Measurements from ENCODE around the gene SSBP3. TPM values are rescaled to one million over a fixed set of nuclear protein-coding genes. Genes with fewer than 3 reads are reported as not detected.
"Not testable (repeated sequence)": the region's sequence is repeated elsewhere in the genome, so short reads cannot be mapped to it uniquely, and the experiment has no call there.

Gene SSBP3
- total RNA-seq, 1 donor from 2014 or later: 41.1 TPM

DNA sequence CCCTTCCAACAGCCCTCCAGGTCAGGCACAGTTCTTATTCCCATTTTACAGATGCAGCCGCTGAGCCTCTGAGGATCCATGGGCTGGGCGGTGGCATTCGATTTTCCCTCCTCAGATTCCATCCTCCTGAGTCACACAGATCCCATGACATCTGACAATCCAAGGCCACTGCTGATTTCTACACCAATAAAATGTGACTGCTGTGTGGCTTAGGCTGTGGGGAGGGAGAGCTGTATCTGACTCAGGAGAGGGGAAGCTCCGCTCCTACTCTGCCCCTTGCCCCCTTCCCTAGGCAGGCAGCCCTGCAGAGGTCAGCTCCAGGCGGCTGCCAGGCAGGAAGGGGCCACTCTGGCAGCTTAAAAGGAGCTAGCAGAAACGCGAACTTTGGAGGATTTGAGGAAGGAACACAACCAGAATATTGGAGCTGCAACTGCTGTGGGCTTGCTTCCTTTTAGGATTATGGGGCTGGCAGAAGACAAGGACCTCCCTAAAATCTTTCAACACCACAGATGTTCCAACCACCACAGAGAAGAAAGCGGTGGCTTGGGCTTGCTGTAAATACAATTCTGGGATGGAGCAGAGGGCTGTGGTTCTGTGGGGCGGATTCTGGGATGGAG is 156.3 kb downstream of the SSBP3 start:
- no peak for DNase-seq (ENCODE audit: low spot score)

DNA sequence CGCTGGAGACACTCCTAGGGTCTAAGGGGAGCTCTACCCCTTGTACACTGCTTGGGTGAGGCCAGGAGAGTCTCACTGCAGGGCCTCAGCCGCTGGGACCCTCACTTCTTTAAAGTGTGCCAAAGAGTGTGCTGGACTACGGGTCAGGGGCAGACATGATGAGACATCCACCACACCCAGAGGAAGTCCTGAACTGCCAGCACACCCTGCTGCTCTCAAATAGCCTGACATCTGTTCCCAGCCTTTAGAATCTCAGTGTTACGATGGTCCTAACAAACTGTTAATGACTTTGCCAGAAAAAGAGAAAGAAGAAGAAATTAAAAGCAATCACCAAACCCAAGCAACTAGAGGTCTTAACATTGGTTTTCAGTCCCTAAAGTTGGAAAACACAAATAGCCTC is 157.2 kb downstream of the SSBP3 start:
- DNase-seq (ENCODE audit: low spot score): no peak

DNA sequence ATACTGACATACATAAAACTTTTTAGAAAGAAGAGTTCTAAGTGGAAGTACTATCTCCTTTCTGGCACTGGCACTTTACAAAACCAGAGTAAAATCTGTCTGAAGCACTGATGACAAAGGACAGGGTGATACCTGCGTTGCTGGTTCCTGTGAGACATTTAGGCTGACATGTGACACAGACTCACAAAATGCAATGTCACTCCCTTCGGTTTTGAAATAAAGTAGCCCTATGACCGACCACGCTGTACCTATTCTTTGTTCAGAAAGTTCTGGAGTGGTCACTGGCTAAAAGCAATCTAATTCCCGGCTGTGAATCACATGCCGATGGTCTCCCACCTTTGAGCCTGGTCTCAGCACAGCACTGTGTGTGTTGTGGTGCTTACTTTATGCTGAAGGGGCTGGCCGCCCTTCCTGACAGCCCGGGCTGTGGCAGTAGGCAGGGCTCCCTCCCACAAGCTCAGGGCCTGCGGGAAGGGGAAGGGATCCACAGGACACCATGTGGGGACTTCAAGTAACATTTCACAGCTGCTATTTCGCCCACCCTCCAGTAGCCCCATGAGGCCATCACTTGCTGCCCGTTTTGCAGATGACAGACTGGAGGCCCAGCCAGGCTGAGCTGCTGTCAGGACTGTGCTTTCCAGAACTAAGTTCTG is 158.2 kb downstream of the SSBP3 start:
- DNase-seq (ENCODE audit: low spot score): no peak

DNA sequence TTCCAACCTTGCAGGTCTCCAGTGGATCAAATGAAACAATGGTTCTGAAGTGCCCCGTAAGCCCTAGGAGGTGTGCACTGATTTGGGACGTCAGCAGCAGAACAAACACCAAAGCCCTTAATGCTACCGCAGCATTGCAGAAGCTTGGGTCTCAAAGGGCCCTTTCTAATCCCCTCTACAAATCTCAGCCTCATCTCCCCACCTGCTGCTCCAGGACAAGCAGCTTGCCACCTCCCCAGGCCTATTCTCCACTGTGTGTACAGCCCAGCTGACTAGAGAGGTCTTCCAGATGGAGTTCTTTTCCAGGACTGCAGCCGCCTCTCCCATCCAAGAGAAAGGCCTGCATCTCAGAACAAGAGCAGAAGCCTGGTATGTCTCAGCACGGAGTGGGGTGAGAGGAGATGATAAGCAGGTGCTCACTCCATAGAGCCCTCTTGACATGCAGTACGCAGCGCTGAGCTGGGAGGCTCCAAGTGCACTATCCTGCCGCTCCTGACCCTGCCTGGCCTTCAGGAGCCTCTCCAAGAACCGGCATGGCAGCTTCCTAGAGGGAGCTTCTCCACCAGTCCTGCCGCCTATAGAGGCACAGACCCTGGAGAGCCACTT is 160.0 kb downstream of the SSBP3 start:
- no peak for DNase-seq (ENCODE audit: low spot score)

DNA sequence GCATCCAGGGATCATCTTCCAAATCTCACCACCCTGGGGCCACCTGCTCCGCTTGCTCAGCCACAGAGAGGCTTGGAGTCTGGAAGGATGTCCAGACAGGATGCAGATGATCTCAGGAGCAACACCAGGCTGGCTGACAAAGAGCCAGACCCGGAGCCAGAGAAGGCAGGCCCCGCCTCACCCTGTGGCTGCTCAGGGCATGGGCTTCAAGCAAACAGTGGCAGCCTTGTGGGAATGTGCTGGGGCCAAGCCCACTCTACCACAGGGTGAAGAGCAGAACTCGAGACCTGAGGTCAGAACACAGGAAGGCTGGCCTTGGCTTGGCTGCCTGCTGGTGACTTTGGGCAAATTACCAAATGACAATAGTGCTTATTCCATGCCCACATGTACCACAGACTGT is 160.7 kb downstream of the SSBP3 start:
- no peak for DNase-seq (ENCODE audit: low spot score)

DNA sequence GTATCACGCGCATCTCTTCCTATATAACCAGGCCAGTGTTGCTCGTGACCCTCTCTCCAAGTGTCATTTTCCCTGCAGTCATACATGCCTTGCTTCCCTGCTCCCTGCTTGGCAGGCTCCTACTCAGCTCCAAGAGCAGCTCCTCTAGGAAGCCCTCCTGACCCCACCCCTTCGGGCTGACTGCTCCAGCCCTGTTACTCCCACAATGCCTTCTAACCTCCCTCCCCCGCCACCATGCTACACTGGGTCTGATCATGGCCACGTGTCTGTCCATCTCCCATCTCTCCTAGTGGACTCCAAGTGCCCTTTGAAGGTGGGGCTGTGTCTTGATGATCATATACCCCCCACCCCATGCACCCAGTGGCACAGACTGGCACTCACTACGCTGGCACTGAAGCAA is 161.5 kb downstream of the SSBP3 start:
- DNase-seq (ENCODE audit: low spot score): no peak

DNA sequence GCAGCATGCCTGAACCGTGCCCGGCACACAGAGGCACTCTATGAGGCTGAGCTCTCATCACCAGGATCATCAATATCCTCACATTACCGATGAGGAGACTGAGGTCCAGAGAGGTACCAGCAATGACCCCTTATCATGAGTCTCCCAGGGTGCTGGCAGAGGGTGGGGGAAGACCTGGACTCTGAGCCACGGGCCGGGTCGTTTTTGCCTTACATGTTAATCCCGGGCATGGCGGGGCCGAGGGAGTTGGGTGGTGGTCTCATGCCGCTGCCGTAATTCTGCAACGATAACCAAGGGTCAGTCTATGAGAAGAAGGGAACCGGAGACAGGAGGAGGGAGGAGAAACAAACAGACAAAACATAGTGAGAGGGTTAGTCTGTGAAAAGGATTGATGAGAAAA is 163.2 kb downstream of the SSBP3 start:
- DNase-seq (ENCODE audit: low spot score): no peak

DNA sequence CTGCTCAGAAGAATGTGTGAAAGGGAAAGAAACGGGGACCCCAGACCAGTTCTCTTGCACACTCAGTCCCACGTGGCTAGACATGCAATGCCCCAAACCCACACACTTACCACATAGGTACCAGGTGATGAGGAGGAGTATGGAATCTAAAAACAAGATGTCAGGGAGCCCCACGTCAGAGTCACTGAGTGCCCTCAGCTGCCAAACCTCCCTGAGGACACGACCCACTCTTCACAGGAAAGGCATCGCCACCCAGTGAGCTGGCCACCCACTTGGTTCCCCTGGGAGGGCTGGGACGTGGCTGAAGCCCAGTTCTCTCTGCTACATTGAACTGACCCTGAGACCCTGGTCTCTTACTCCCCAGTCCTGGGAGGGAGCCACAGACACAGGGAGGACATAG is 164.8 kb downstream of the SSBP3 start:
- DNase-seq (ENCODE audit: low spot score): no peak

DNA sequence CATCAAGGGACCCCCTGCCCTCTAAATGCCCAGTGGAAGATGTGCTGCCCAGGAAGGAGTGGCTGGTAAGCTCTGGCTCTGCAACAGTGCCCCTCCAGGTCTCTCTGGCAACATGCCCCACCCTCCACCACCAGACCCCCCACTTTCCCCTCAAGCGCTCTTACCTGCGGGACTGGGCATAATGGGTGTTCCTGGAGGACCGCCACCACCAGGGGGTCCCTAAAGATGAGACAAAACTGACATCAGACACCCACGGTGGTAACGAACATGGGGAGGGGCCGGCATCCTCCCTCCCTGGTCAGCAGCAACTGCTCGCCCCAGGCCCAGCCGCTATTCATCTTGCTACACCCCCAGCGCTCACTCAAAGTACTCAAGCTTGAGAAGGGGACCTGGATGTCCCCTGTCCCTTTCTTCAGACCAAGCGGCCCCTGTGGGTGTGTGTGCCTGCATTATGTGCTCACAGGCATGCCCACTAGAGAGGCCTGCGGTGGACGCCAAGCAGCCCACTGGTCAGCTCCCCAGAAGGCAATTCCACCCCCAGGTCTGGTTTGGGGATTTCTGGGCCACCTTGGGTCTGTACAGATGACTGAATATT is 165.4 kb downstream of the SSBP3 start:
- no peak for DNase-seq (ENCODE audit: low spot score)

DNA sequence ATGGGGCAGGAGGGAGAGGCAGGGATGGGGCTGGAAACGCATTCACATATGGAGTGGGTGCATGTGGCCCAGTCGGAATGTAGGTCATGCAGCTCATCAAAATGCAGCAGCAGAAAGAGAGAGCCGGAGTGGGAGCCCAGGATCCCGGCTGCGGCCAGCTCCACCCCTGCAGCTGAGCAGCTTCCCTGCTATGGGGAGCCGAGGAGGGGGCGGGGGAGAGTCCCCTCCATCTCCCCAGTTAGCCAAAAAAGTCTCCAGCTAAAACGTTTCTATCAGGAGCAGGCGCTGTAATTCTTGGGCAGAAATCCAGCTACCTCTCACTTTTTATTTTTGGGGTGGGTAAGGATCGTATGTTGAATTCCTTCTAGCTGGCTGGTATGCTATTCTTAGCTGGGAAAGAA is 166.6 kb downstream of the SSBP3 start:
- DNase-seq (ENCODE audit: low spot score): no peak

DNA sequence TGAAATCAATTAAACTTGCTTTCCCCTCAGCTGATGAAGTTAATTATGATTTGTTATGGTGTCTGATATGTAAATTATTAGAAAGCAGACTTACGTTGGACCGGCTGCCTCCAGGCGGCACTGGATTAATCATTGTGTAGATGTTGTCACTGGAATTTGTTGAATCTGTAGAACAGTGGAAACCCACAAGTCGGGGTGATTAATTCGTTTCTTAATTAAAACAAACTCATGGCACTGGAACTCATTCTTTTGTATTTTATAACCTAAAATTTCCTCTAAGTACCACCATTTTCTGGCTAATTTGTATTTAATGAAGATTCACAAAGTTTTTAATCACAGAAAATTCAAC is 167.2 kb downstream of the SSBP3 start:
- no peak for DNase-seq (ENCODE audit: low spot score)

DNA sequence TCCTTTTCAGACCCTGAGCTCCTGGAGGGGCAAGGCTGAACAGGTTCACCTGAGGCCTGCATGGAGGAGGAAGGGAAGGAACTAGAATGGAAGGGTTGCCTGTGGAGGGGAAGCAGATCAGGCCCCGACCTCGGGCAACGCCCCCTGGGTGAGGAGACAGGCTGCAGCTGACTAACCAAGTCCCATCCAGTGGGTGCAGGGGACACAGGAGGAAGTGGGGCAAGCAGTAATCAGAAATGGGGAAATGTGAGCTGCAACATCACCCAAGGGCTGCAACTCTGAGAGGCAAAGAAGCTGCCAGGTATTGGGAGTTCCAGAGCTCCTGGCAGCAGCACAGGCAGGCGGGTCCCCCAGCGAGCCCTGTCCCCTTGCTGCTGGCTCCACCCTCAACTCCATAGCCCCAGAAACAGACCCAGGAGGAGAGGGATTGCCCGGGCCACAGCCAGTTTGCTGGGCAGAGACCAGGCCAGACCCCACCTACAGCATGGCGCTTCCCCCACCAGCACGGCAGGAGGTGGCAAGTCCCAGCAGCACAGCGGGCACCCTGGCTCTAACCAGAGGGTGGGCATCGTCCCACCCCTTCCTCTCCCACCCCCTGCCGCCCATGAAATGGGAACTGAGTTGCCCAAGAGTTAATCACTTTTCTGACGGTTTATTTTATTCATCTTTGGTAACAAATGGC is 167.7 kb downstream of the SSBP3 start:
- DNase-seq (ENCODE audit: low spot score): no peak

DNA sequence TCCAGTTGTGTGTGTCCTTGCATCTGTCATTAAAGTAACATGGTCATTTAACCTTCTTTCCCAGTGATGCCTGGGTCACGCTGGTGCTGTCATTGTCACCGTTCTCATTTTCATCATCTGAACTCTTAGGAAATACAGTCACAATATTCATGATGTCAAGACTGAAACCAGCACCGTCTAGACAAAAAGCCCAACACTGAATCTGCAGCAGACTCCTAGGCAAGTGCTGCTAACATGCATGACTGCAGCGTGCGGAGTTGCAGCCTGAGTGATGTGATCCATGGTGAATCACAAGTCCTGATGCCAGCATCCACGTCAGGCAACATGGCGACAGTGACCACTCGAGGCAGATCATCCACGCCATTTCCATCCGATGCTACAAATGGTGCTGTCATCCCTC is 168.6 kb downstream of the SSBP3 start:
- DNase-seq (ENCODE audit: low spot score): no peak

DNA sequence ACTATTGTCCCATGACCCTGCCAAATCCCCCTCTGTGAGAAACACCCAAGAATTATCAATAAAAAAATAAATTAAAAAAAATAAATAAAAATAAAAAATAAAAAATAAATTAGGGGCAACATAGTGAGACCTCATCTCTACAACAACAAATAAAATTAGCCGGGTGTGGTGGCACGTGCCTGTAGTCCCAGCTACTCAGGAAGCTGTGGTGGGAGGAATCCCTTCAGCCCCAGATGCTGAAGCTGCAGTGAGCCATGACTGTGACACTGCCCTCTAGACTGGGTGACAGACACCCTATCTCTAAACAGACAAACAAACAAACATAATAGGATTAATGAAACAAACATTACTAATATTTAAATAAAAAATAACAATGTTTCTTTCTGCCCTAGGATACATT is 171.9 kb downstream of the SSBP3 start:
- no peak for DNase-seq (ENCODE audit: low spot score)

DNA sequence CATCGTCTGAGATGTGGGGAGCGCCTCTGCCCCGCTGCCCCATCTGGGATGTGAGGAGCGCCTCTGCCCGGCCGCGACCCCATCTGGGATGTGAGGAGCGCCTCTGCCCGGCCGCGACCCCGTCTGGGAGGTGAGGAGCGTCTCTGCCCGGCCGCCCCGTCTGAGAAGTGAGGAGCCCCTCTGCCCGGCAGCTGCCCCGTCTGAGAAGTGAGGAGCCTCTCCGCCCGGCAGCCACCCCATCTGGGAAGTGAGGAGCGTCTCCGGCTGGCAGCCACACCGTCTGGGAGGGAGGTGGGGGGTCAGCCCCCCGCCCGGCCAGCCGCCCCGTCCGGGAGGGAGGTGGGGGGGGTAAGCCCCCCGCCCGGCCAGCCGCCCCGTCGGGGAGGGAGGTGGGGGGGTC is 173.0 kb downstream of the SSBP3 start:
- DNase-seq (ENCODE audit: low spot score): not testable (repeated sequence)

DNA sequence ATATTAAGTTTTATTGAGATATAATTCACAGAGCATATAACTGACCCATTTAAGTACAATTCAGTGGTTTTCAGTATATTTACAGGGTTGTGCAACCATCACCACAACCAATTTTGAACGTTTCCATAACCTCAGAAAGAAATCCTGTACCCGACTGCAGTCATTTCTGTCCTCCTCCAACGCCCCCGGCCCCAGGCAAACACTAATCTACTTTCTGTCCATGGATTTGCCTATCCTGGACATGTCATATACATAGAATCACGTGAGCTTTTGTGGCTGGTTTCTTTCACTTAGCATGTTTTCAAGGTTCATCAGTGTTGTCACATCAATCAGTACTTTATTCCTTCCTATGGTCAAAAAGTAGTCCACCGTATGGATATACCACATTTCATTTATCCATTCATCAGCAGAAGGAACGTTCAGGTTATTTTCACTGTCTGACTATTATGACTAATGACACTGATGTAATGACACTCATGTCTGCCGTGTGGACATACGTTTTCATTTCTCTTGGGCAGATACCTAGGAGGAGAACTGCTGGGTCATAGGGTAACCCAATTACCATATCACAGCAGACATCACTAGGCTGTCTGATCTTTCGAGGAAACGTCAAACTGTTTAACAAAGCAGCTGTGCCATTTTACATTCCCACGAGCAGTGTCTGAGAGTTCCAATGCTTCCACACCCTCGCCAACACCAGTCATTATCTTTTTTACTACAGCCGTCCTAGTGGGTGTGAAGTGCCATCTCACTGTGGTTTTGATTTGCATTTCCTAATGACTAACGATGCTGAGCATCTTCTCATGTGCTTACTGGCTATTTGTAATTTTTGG is 175.5 kb downstream of the SSBP3 start:
- no peak for DNase-seq (ENCODE audit: low spot score)

DNA sequence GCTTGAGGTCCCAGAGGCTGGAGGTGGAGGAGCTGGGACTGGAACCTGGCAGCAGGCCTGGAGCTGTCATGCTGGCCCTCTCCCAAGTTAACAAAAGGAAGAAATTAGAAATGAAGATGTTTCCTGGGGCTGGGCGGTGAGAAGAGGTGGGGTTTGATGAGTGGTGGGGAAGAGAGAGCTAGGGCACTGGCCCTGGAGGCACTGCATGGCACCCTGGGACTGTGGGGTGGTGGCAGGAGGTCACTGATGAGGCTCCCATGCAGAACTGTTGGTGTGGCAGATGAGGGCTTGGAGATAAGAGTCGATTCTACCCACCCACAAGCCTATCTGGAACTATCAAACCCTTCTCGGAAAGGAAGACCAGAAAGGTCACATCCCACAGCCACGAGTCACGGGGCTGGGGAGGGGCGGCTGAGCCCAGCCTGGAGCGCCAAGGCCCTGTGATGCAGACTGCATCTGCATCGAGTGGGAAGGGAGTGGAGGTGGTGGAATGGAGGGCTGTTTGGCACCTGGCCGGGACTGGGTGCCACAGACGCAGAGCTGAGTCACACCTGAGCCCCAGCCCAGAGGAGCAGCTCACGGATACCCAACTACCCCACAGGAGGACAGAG is 176.8 kb downstream of the SSBP3 start:
- no peak for DNase-seq (ENCODE audit: low spot score)

DNA sequence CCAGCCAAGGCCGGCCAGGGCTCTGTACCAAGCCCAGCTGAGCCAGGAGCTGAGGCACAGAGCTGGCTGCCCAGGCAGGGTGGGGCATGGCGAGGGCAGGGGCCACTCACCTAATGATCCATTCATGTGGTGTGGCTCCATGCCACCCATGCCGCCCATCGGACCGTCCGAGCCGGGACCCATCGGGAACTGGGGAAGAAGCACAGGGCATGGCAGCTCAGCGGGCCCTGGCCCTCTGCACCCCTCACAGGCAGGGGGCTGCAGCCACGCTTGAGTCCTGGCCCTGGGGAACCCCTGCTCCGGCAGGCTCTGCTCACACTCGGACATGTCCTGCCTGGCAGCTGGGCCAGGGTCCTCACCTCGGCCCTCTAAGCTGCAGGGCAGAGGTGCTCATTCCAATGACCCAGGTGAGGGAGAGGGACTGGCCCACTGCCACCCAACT is 177.5 kb downstream of the SSBP3 start:
- no peak for DNase-seq (ENCODE audit: low spot score)

DNA sequence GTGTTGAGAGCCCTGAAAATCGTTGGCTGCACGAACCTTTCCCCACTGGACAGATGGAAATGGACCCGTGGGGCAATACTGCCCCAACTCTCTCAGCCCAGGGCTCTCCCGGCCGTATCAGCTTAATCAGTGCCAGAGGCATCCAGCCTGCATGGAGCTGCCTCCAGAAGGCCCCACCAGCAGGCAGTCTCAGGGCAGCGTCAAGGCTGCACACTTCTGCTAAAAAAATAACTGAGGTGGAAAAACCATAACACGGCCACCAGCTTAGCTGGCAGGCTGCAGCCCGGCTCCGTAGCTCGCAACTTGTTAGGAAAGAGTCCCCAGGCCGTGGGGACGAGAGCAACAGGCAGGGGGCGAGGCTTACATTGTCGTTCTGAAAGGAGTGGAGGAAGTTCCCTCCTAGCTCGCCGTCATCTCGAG is 178.3 kb downstream of the SSBP3 start:
- DNase-seq (ENCODE audit: low spot score): no peak

DNA sequence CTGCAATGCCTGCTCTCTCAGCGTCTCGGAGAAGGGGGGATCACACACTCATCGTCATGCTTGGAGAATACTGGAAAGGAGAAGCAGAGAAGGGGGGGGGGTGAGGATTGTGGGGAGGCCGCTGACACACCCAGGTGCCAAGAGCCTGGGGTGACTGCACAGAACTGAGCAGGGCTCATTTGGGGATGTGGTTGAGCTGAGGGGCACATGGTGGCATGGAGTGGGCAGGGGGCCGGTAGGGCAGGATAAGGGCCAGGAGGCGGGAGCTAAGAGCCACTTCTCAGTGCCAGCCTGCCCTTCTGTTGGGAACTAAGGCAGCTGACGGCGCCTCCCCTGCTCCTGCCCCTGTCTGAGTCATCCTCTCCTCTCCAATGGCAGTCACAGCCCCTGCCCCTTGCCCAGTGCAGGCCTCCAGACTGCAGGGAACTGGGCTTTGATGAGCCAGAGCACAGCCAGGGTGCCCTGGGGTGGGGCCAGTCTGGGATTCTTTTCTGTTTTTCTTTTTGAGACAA is 179.0 kb downstream of the SSBP3 start:
- no peak for DNase-seq (ENCODE audit: low spot score)

Data from mesenteric fat pad (tissue), 1 donor.